IMR-90 (cell line): Measurements from ENCODE around the gene FAM89B. TPM values are rescaled to one million over a fixed set of nuclear protein-coding genes. Genes with fewer than 3 reads are reported as not detected.

ENCODE experiments used
- ATAC-seq: fragments of 200-7000 bp; cut with Tn5 transposase; 2 replicates; pipeline ENCODE4 v1.9.1; 2020; ENCODE audit warnings: low read depth, mild to moderate bottlenecking, moderate library complexity
- BruUV-seq: library from RNA; stranded (reverse); fragments of 400-500 nt; replicated peaks from 2 replicates; lab custom pipeline; 2021; lab: Mats Ljungman, UMichigan
- CTCF ChIA-PET: fragments of 300-600 bp; formaldehyde crosslinking; extraction: SDS; loops from one replicate; lab custom pipeline; 2021; ENCODE audit warnings: antibody characterized with exemption; lab: Yijun Ruan, JAX
- POLR2A ChIA-PET: fragments of 300-600 bp; sonication (Branson Sonifier 250); formaldehyde crosslinking; loops from one replicate; lab custom pipeline; 2022; ENCODE audit warnings: antibody characterized with exemption; ENCODE audit not compliant: unreplicated experiment; lab: Charles Lee
- DNase-seq: peaks from one replicate; pipeline ENCODE4 v3.0.0; 2013
- H2AFZ ChIP-seq: replicated peaks from 2 replicates; pipeline ENCODE3; 2013; ENCODE audit warnings: low read length, mild to moderate bottlenecking; ENCODE audit not compliant: poor library complexity
- H2AK5ac ChIP-seq: 2 replicates; pipeline ENCODE4 v1.6.1; 2013; ENCODE audit warnings: low read depth, low read length, inconsistent platforms
- H2AK9ac ChIP-seq: replicated peaks from 2 replicates; pipeline ENCODE3; 2013; ENCODE audit warnings: mild to moderate bottlenecking, low read depth, low read length, moderate library complexity; ENCODE audit not compliant: poor library complexity
- H2BK120ac ChIP-seq: 2 replicates; pipeline ENCODE4 v1.6.1; 2013; ENCODE audit warnings: low read depth, low read length, inconsistent platforms
- H2BK15ac ChIP-seq: 3 replicates; pipeline ENCODE4 v1.6.1; 2013; ENCODE audit warnings: low read depth, low read length, inconsistent platforms
- H2BK20ac ChIP-seq: 2 replicates; pipeline ENCODE4 v1.6.1; 2013; ENCODE audit warnings: low read depth, mild to moderate bottlenecking, inconsistent platforms, low read length, moderate library complexity
- H2BK5ac ChIP-seq: 2 replicates; pipeline ENCODE4 v1.6.1; 2013; ENCODE audit warnings: mild to moderate bottlenecking, low read depth, low read length, inconsistent platforms; ENCODE audit not compliant: poor library complexity, severe bottlenecking
- H3K14ac ChIP-seq: replicated peaks from 2 replicates; pipeline ENCODE4 v1.6.1; 2013; ENCODE audit warnings: low read depth, low read length, inconsistent platforms
- H3K18ac ChIP-seq: 2 replicates; pipeline ENCODE4 v1.6.1; 2013; ENCODE audit warnings: low read depth, low read length, control low read depth
- H3K23ac ChIP-seq: 2 replicates; pipeline ENCODE4 v1.6.1; 2013; ENCODE audit warnings: low read depth, low read length, inconsistent platforms
- H3K27ac ChIP-seq: 2 replicates; pipeline ENCODE4 v1.5.1; 2013; ENCODE audit warnings: mild to moderate bottlenecking, control low read depth, low read length; ENCODE audit not compliant: insufficient read depth
- H3K27me3 ChIP-seq: 2 replicates; pipeline ENCODE4 v1.6.1; 2013; ENCODE audit warnings: low read length; ENCODE audit not compliant: control insufficient read depth, insufficient read depth
- H3K36me3 ChIP-seq: 2 replicates; pipeline ENCODE4 v1.6.1; 2013; ENCODE audit warnings: low read length, mixed read lengths; ENCODE audit not compliant: control insufficient read depth, insufficient read depth
- H3K4ac ChIP-seq: 2 replicates; pipeline ENCODE4 v1.6.1; 2013; ENCODE audit warnings: low read depth, low read length, inconsistent platforms
- H3K4me1 ChIP-seq: 2 replicates; pipeline ENCODE4 v1.6.1; 2013; ENCODE audit warnings: low read length, mixed read lengths; ENCODE audit not compliant: control insufficient read depth, insufficient read depth
- H3K4me2 ChIP-seq: 2 replicates; pipeline ENCODE4 v1.6.1; 2013; ENCODE audit warnings: low read depth, mild to moderate bottlenecking, control low read depth, low read length, moderate library complexity
- H3K4me3 ChIP-seq: 2 replicates; pipeline ENCODE4 v1.5.1; 2013; ENCODE audit warnings: low read depth, mild to moderate bottlenecking, control low read depth, low read length, moderate library complexity; ENCODE audit not compliant: insufficient read depth
- H3K56ac ChIP-seq: 2 replicates; pipeline ENCODE4 v1.6.1; 2013; ENCODE audit warnings: low read length, inconsistent platforms; ENCODE audit not compliant: insufficient read depth; ENCODE audit errors: extremely low read depth
- H3K79me1 ChIP-seq, 2 experiments: 2 replicates each; pipeline ENCODE4 v1.6.1; 2013; ENCODE audit warnings: low read length in 2 of 2, inconsistent platforms in 1 of 2, low read depth in 1 of 2
- H3K9ac ChIP-seq: 2 replicates; pipeline ENCODE4 v1.6.1; 2013; ENCODE audit warnings: low read depth, low read length, control low read depth
- H3K9me1 ChIP-seq: 2 replicates; pipeline ENCODE4 v1.6.1; 2013; ENCODE audit warnings: low read length, inconsistent platforms; ENCODE audit not compliant: insufficient read depth
- H3K9me3 ChIP-seq: 2 replicates; pipeline ENCODE4 v1.6.1; 2013; ENCODE audit warnings: low read length; ENCODE audit not compliant: control insufficient read depth, insufficient read depth
- H4K20me1 ChIP-seq: 2 replicates; pipeline ENCODE4 v1.6.1; 2013; ENCODE audit warnings: low read length, inconsistent platforms; ENCODE audit not compliant: insufficient read depth
- H4K5ac ChIP-seq: 2 replicates; pipeline ENCODE4 v1.6.1; 2013; ENCODE audit warnings: mild to moderate bottlenecking, low read depth, low read length, control low read depth
- H4K8ac ChIP-seq, 2 experiments: 2 replicates each; pipeline ENCODE4 v1.6.1; 2013; ENCODE audit warnings: low read depth in 2 of 2, low read length in 2 of 2, control low read depth in 1 of 2, inconsistent platforms in 1 of 2
- H4K91ac ChIP-seq: 2 replicates; pipeline ENCODE4 v1.6.1; 2013; ENCODE audit warnings: low read depth, low read length, inconsistent platforms; ENCODE audit not compliant: insufficient read depth
- CEBPB ChIP-seq: IDR thresholded peaks from 2 replicates; pipeline ENCODE4 v1.6.1; 2012; ENCODE audit warnings: low read depth, low read length, improper control_type of control experiment
- CHD1 ChIP-seq: IDR thresholded peaks from 2 replicates; pipeline ENCODE4 v1.6.1; 2012; ENCODE audit warnings: low read depth, low read length, improper control_type of control experiment
- FOS ChIP-seq: fragments of 150-350 bp; IDR thresholded peaks from 2 replicates; pipeline ENCODE4 v1.6.1; 2016; ENCODE audit warnings: low read depth, low read length
- MAFK ChIP-seq: IDR thresholded peaks from 2 replicates; pipeline ENCODE4 v1.6.1; 2012; ENCODE audit warnings: low read depth, low read length, improper control_type of control experiment
- POLR2A ChIP-seq: IDR thresholded peaks from 2 replicates; pipeline ENCODE4 v1.6.1; 2012; ENCODE audit warnings: mild to moderate bottlenecking, low read depth, low read length
- RAD21 ChIP-seq: IDR thresholded peaks from 2 replicates; pipeline ENCODE4 v1.6.1; 2012; ENCODE audit warnings: low read length, improper control_type of control experiment
- RCOR1 ChIP-seq: IDR thresholded peaks from 2 replicates; pipeline ENCODE4 v1.6.1; 2012; ENCODE audit warnings: mild to moderate bottlenecking, low read length, improper control_type of control experiment; ENCODE audit not compliant: insufficient replicate concordance
- USF2 ChIP-seq: fragments of 150-350 bp; IDR thresholded peaks from 2 replicates; pipeline ENCODE4 v1.6.1; 2017; ENCODE audit warnings: mild to moderate bottlenecking, antibody characterized with exemption, low read length, low read depth
- WGBS, 2 experiments: methylation state at CpG; one replicate each; pipeline versions ENCODE4 v1.1.5 to v1.1.7; 2013; ENCODE audit warnings: missing lambda C conversion rate in 2 of 2; ENCODE audit not compliant: insufficient read length in 1 of 2; ENCODE audit errors: extremely low coverage in 2 of 2; 5-methylcytosine and 5-hydroxymethylcytosine counted together
- dilution Hi-C: fragments of 300-500 bp; cut with HindIII; formaldehyde crosslinking; loops from one replicate; pipeline ENCODE4 v1.14.3; 2018; ENCODE audit warnings: low sequenced_read_pairs; ENCODE audit not compliant: unreplicated experiment
- in situ Hi-C: fragments of 300-500 bp; cut with MboI; formaldehyde crosslinking; loops from 3 replicates; pipeline ENCODE4 v1.14.3; 2019; ENCODE audit warnings: low sequenced_read_pairs, inconsistent platforms, mixed read lengths
- intact Hi-C: fragments of 100-400 bp; cut with micrococcal nuclease; formaldehyde crosslinking; loops from 2 replicates; pipeline ENCODE4 v1.10.0; 2022
- polyA plus RNA-seq, 3 experiments: library from polyadenylated mRNA; depleted of rRNA; stranded (reverse); fragments of >200 nt; gene quantifications; 2 replicates each; pipeline ENCODE4 v1.2.3, GENCODE V29; 2012; ENCODE audit warnings: low replicate concordance in 1 of 3
- total RNA-seq: library from RNA; depleted of rRNA; stranded (reverse); fragments of >200 nt; gene quantifications from 2 replicates; pipeline ENCODE4 v1.2.3, GENCODE V29; 2012
- TF ChIP-seq, protein P1 (sequence below): fragments of 150-350 bp; IDR thresholded peaks from 2 replicates; pipeline ENCODE4 v1.6.1; 2016; ENCODE audit warnings: low read depth, mild to moderate bottlenecking, low read length, moderate library complexity, borderline replicate concordance

The FAM89B gene
- total and polyA plus RNA-seq, 2 of the 4 experiments (the other 2 are of a cell fraction), result 12.0 to 65.5 TPM

GRCh38 chr11:65585396-65586246 lies 13.3 kb downstream of the FAM89B start:
- POLR2A ChIA-PET, result no interaction called here
- Histone ChIP-seq H2BK120ac (no peak overlapping the region), H3K4me2 (no peak overlapping the region), H2AFZ (no peak overlapping the region), H4K91ac (no peak overlapping the region), H4K8ac (no peak overlapping the region), H4K5ac (no peak overlapping the region), H3K4ac (no peak overlapping the region), H3K36me3 (peaks cover 45% of the 10 kb centered on the region), H3K9ac (no peak overlapping the region), H2AK9ac (no peak overlapping the region), H3K79me1 (peaks cover 0 to 24% of the 10 kb centered on the region in 2 experiments; a peak in 1 of 4 replicates), H3K9me1 (no peaks in the 10 kb centered on the region), H3K9me3 (no peaks in the 10 kb centered on the region), H2AK5ac (no peak overlapping the region), H3K23ac (no peak overlapping the region), H2BK5ac (no peak overlapping the region), H2BK15ac (no peak overlapping the region), H4K20me1 (0 out of 2 replicates have a peak, but pooled peaks cover 4% of the 10 kb centered on the region), H3K18ac (no peak overlapping the region), H3K27ac (no peak overlapping the region), H2BK20ac (no peak overlapping the region), H3K56ac (no peak overlapping the region), H3K4me1 (peaks cover 4% of the 10 kb centered on the region), H3K4me3 (no peak overlapping the region), H3K27me3 (no peaks in the 10 kb centered on the region), H3K14ac (no peak overlapping the region)
- CTCF ChIA-PET, result no interaction called here
- dilution Hi-C loops, result no loop called here
- no TSS peak for BruUV-seq
- ATAC-seq, result no peak
- intact Hi-C loops, result no loop called here
- WGBS, 2 experiments, result 65% methylated on average over 12 of the region's 51 CpGs; no CpG with 5 or more reads in 1 of the 2 experiments
- in situ Hi-C loops, result no loop called here
- no peak for DNase-seq
- TF ChIP-seq FOS (no peak), RAD21 (no peak), USF2 (no peak), CEBPB (no peak), CHD1 (no peak), RCOR1 (no peak), POLR2A (no peak), MAFK (no peak)
- TF ChIP-seq, protein P1, sequence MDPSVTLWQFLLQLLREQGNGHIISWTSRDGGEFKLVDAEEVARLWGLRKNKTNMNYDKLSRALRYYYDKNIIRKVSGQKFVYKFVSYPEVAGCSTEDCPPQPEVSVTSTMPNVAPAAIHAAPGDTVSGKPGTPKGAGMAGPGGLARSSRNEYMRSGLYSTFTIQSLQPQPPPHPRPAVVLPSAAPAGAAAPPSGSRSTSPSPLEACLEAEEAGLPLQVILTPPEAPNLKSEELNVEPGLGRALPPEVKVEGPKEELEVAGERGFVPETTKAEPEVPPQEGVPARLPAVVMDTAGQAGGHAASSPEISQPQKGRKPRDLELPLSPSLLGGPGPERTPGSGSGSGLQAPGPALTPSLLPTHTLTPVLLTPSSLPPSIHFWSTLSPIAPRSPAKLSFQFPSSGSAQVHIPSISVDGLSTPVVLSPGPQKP, result no peak
